Thymus (tissue), 11 donors: Measurements from ENCODE around the gene LRRC42. TPM values are rescaled to one million over a fixed set of nuclear protein-coding genes. Genes with fewer than 3 reads are reported as not detected.
"Not testable (repeated sequence)": the region's sequence is repeated elsewhere in the genome, so short reads cannot be mapped to it uniquely, and the experiment has no call there.

Experiments used
- DNase-seq, 9 donors: peaks; one replicate each; pipeline ENCODE4 v3.0.0-alpha.2; 2013; ENCODE audit warnings: low spot score in 9 of 9, low read depth in 6 of 9, missing footprints in 1 of 9
- H3K27ac ChIP-seq, 2 donors: one replicate each; pipeline ENCODE4 v1.5.1; 2013; ENCODE audit warnings: control low read depth in 1 of 2, low read depth in 1 of 2, low read length in 1 of 2, mild to moderate bottlenecking in 1 of 2, moderate library complexity in 1 of 2
- H3K27me3 ChIP-seq, 2 donors: one replicate each; pipeline ENCODE4 v1.5.1; 2013; ENCODE audit warnings: low read length in 1 of 2; ENCODE audit not compliant: control insufficient read depth in 2 of 2, insufficient read depth in 1 of 2
- H3K36me3 ChIP-seq, 2 donors: one replicate each; pipeline ENCODE4 v1.5.1; 2013; ENCODE audit warnings: low read length in 1 of 2, mild to moderate bottlenecking in 1 of 2, moderate library complexity in 1 of 2; ENCODE audit not compliant: control insufficient read depth in 2 of 2, insufficient read depth in 2 of 2
- H3K4me1 ChIP-seq, 2 donors: one replicate each; pipeline ENCODE4 v1.5.1; 2013; ENCODE audit warnings: low read length in 2 of 2; ENCODE audit not compliant: control insufficient read depth in 2 of 2, insufficient read depth in 2 of 2
- H3K4me3 ChIP-seq, 2 donors: one replicate each; pipeline ENCODE4 v1.5.1; 2013; ENCODE audit warnings: low read length in 2 of 2, control low read depth in 1 of 2, mild to moderate bottlenecking in 1 of 2
- H3K9me3 ChIP-seq, 2 donors: one replicate each; pipeline ENCODE4 v1.5.1; 2013; ENCODE audit warnings: low read length in 1 of 2, mild to moderate bottlenecking in 1 of 2; ENCODE audit not compliant: control insufficient read depth in 2 of 2, insufficient read depth in 1 of 2
- WGBS: extraction: QIAGEN DNeasy Blood & Tissue Kit; methylation state at CpG from one replicate; pipeline ENCODE4 v1.1.7; 2013; 5-methylcytosine and 5-hydroxymethylcytosine counted together
- polyA plus RNA-seq: library from polyadenylated mRNA; stranded (reverse); fragments of 200-250 nt; gene quantifications from one replicate; pipeline ENCODE4 v1.2.3, GENCODE V29; 2013
- total RNA-seq: library from RNA; stranded (reverse); fragments of 120-200 nt; gene quantifications from one replicate; pipeline ENCODE4 v1.2.4, GENCODE V29; 2013
- donor health status: healthy.

Gene LRRC42
- total and polyA plus RNA-seq, 2 donors = 17.5 to 18.7 TPM

DNA sequence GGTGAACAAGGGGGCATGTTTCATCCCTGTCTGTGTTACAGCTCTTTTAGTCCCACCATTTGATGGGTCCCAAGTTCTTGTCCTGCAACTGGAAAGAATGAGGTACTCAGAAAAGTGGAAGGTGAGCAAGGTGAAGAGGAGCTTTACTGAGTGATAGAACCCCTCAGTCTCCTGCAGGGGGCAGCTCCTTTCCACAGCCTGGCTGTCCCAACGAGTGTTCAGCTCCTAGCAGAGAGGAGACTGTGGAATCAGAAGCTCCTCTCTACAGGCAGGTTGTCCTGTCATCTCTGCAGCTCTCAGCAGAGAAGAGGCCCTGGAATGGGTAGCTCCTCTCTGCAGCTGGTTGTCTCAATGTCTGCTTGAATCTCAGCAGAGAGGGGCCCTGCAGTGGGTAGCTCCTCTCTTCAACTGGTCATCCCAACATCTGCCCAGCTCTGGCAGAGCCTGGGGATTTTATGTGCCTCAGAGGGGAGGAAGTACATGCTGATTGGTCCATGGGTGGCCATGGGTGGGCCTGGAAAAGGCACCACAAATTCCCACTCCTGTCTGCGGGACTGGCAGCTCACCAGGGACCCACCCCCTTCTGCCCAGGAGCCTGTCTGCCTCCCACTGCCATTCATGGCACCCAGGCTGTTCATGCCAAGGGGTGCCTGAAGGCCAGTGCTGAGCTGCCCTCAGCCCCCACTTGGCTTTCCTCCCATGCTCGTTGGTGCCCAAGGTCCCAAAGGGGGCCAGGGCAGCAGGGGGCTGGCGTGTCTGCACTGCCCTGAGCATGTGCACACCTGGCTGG, 46.1 kb downstream of the LRRC42 start:
- Histone ChIP-seq H3K4me1 (no peaks in the 10 kb centered on the region), H3K9me3 (peaks cover 0 to 18% of the 10 kb centered on the region in 2 donors), H3K27me3 (no peaks in the 10 kb centered on the region), H3K4me3 (no peak overlapping the region), H3K36me3 (no peaks in the 10 kb centered on the region), H3K27ac (no peak overlapping the region)
- WGBS = 96% methylated on average over 4 of the region's 4 CpGs
- DNase-seq = no peak

DNA sequence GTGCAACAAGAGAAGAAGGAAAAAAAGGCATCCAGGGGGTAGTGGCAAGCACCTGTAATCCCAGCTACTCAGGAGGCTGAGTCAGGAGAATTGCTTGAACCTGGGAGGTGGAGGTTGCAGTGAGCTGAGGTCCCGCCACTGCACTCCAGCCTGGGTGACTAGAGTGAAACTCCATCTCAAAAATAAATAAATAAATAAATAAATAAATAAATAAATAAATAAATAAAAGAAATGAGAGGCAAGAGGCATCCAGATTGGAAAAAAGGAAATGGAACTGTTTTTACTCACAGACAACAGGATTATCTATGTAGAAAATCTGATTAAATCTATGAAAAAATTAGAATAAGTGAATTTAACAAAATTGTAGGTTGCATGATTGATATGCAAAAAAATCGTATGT, 48.4 kb downstream of the LRRC42 start:
- not testable (repeated sequence) for H3K27me3 ChIP-seq, H3K4me1 ChIP-seq, H3K27ac ChIP-seq, H3K36me3 ChIP-seq, H3K4me3 ChIP-seq, DNase-seq
- H3K9me3 ChIP-seq = peaks cover 0 to 18% of the 10 kb centered on the region in 2 donors
- 97% methylated on average over 2 of the region's 2 CpGs for WGBS

DNA sequence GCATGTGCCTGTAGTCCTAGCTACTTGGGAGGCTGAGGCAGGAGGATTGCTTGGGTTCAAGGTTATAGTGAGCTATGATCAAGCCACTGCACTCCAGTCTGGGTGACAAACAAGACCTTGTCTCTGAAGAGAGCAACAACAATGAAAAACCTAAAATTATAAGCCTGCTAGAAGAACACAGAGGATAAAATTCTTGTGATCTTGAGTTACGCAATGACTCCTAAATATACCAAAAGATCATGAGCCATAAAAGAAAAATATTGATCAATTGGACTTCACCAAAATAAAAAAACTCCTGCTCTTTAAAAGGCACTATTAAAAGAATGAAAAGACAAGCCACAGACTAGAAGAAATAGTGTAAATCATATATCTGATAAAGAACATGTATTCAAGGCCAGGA, 49.5 kb downstream of the LRRC42 start:
- Histone ChIP-seq H3K27ac (no peak overlapping the region), H3K4me3 (no peak overlapping the region), H3K27me3 (no peaks in the 10 kb centered on the region), H3K36me3 (no peaks in the 10 kb centered on the region), H3K9me3 (peaks cover 0 to 18% of the 10 kb centered on the region in 2 donors), H3K4me1 (no peaks in the 10 kb centered on the region)
- DNase-seq = no peak
- 97% methylated on average over 1 of the region's 1 CpG for WGBS

DNA sequence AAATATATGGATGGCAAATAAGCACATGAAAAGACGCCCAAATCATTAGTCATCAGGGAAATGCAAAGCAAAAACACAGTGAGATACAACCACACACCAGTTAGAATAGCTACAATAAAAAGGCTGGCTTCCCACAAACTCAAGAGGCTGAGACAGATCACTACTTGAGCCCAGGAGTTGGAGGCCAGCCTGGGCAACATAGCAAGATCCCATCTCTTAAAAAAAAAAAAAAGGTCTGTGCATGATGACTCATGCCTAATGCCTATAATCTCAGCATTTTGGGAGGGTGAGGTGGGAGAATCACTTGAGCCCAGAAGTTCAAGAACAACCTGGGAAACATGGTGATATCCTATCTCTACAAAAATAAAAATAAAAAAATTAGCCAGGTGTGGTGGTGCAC, 52.1 kb downstream of the LRRC42 start:
- no peaks in the 10 kb centered on the region for H3K9me3 ChIP-seq
- no peaks in the 10 kb centered on the region for H3K4me1 ChIP-seq
- no peaks in the 10 kb centered on the region for H3K27me3 ChIP-seq
- H3K4me3 ChIP-seq = no peak overlapping the region
- WGBS = 100% methylated on average over 1 of the region's 1 CpG
- H3K36me3 ChIP-seq = no peaks in the 10 kb centered on the region
- no peak overlapping the region for H3K27ac ChIP-seq
- DNase-seq = no peak

DNA sequence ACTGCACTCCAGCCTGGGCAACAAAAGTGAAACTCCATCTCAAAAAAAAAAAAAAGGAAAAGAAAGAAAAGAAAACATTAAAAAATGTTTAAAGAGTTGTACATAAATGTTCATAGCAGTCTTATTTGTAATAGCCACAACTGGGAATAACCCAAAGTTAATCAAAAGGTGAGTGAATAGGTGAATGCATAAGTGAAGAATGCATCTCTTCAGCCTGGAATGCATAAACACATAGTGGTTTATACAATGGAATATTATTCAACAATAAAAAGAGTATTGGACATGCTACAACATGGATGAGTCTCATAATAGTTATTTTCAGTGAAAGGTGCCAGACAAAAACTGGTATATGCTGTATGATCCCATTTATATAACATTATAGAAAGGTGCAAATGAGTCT, 53.8 kb downstream of the LRRC42 start:
- DNase-seq = no peak
- H3K9me3 ChIP-seq = peaks cover 0 to 5% of the 10 kb centered on the region in 2 donors
- H3K36me3 ChIP-seq = no peaks in the 10 kb centered on the region
- no peak overlapping the region for H3K27ac ChIP-seq
- no peak overlapping the region for H3K4me3 ChIP-seq
- no peaks in the 10 kb centered on the region for H3K4me1 ChIP-seq
- H3K27me3 ChIP-seq = no peaks in the 10 kb centered on the region

DNA sequence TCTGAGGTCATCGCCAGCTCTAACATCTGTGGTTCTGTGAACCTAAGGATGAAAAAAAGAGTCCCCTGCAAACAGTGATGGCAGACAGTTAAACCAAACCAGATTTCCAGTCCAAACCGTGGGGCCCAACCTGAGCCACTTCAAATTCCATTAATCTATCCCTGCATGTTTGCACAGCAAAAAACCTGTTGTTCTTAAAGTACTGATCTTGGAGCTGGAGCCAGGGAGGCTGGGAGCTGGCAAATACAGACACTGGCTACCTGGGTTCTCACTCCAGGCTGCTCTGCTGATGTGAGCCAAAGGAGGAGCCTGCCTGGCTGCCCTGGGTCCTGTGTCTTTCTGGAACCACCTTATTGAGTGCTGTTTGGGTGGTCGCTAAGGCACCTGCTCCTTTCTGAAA, 55.4 kb downstream of the LRRC42 start:
- no peak for DNase-seq
- H3K27me3 ChIP-seq = no peaks in the 10 kb centered on the region
- no peak overlapping the region for H3K27ac ChIP-seq
- no peaks in the 10 kb centered on the region for H3K36me3 ChIP-seq
- WGBS = 80% methylated on average over 3 of the region's 3 CpGs
- no peaks in the 10 kb centered on the region for H3K4me1 ChIP-seq
- no peak overlapping the region for H3K4me3 ChIP-seq
- H3K9me3 ChIP-seq = peaks cover 0 to 5% of the 10 kb centered on the region in 2 donors

DNA sequence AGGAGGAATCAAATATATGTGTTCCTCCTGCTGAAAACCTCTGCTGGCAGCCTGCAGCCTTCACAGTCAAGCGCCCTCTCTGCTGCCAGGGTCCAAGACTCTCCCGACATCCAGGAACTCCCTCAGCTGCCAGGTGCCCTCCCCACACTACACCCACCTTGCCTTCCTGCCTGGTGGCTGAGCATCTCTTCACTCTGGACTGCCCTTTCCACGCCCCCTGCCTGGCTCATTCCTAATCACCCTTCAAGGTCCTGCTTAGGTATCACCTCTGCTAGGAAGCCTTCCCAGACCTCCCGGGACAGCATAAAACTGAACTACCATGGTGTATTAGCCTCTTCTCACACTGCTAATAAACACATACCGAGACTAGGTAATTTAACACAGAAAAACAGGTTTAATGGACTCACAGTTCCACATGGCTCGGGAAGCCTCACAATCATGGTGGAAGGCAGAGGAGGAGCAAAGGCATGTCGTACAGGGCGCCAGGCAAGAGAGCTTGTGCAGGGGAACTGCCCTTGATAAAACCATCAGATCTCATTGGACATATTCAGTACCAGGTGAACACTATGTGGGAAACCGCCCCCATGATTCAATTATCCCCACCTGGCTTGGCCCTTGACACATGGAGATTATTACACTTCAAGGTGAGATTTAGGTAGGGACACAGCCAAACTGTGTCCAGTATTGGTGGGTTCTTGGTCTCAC, 56.5 kb downstream of the LRRC42 start:
- H3K27me3 ChIP-seq = no peaks in the 10 kb centered on the region
- H3K27ac ChIP-seq = no peak overlapping the region
- H3K36me3 ChIP-seq = no peaks in the 10 kb centered on the region
- no peak overlapping the region for H3K4me3 ChIP-seq
- DNase-seq = no peak
- H3K9me3 ChIP-seq = peaks cover 0 to 5% of the 10 kb centered on the region in 2 donors
- H3K4me1 ChIP-seq = no peaks in the 10 kb centered on the region
- WGBS = 63% methylated on average over 9 of the region's 9 CpGs

DNA sequence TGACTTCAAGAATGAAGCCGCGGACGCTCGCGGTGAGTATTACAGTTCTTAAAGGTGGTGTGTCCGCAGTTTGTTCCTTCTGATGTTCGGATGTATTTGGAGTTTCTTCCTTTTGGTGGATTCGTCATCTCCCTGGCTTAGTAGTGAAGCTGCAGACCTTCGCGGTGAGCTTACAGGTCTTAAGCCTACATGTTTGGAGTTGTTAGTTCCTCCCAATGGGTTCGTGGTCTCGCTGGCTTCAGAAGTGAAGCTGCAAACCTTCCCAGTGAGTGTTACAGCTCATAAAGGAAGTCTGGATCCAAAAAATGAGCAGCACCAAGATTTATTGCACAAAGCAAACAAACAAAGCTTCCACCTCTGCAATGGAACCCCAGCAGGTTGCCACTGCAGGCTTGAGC, 57.1 kb downstream of the LRRC42 start:
- DNase-seq = no peak
- H3K4me1 ChIP-seq = no peaks in the 10 kb centered on the region
- 88% methylated on average over 12 of the region's 12 CpGs for WGBS
- H3K4me3 ChIP-seq = no peak overlapping the region
- no peaks in the 10 kb centered on the region for H3K27me3 ChIP-seq
- H3K36me3 ChIP-seq = no peaks in the 10 kb centered on the region
- H3K27ac ChIP-seq = no peak overlapping the region
- peaks cover 0 to 5% of the 10 kb centered on the region in 2 donors for H3K9me3 ChIP-seq

DNA sequence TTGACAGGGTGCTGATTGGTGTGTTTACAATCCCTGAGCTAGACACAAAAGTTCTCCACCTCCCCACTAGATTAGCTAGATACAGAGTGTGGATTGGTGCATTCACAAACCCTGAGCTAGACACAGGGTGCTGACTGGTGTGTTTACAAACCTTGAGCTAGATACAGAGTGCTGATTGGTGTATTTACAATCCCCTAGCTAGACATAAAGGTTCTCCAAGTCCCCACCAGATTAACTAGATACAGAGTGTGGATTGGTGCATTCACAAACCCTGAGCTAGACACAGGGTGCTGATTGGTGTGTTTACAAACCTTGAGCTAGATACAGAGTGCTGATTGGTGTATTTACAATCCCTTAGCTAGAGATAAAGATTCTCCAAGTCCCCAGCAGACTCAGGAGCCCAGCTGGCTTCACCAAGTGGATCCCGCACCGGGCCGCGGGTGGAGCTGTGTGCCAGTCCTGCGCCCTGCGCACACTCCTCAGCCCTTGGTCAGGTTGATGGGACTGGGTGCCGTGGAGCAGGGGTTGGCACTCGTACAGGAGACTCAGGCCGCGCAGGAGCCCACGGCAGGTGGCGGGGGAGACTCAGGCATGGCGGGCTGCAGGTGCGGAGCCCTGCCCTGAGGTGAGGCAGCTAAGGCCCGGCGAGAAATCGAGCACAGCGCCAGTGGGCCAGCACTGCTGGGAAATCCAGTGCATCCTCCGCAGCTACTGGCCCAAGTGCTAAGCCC, 57.8 kb downstream of the LRRC42 start:
- not testable (repeated sequence) for H3K27me3 ChIP-seq, H3K36me3 ChIP-seq, H3K27ac ChIP-seq, H3K4me1 ChIP-seq, H3K4me3 ChIP-seq, DNase-seq, H3K9me3 ChIP-seq
- 93% methylated on average over 19 of the region's 19 CpGs for WGBS
